ENCODE results near the gene EHBP1L1.

The EHBP1L1 gene

GRCh38 chr11:65576867-65577755 is 1.3 kb downstream of the EHBP1L1 start (continued):
- TF ChIP-seq ZNF248 (tag by site-specific recombination; IDR thresholded peaks at IDR 0.05) (no peak), KLF1 (tag by site-specific recombination; IDR thresholded peaks at IDR 0.05) (peak; percentile 92), KLF9 (tag by site-specific recombination; IDR thresholded peaks at IDR 0.05; ENCODE audit: low read depth) (no peak)

GRCh38 chr11:65577756-65578109 is 1.9 kb downstream of the EHBP1L1 start:
- Histone ChIP-seq H3K9me3 (ENCODE audit: control insufficient read depth, insufficient read depth, low read depth, low read length) (no peaks in the 10 kb centered on the region), H3K36me3 (ENCODE audit: control insufficient read depth in 2 of 2, insufficient read depth in 1 of 2, low read length in 2 of 2) (peaks cover 0 to 14% of the 10 kb centered on the region in 2 experiments; a peak in 1 of 3 replicates), H3K27ac (ENCODE audit: extremely low read depth, low read depth, low read length) (no peak overlapping the region), H3K4me1 (ENCODE audit: control insufficient read depth, insufficient read depth, low read length) (peaks cover 9% of the 10 kb centered on the region; the same call in 1 of the 2 replicates), H3K4me3 (ENCODE audit: low read depth, low read length) (no peak overlapping the region)
- TF ChIP-seq ZSCAN5A (tag by site-specific recombination; IDR thresholded peaks at IDR 0.05) (no peak), ZNF223 (tag by site-specific recombination; IDR thresholded peaks at IDR 0.05) (peak; percentile 55; the same call in 1 of the 2 replicates), ZNF791 (tag by site-specific recombination; IDR thresholded peaks at IDR 0.05) (no peak), ZNF26 (tag by site-specific recombination; IDR thresholded peaks at IDR 0.05) (no peak)
- CTCF ChIA-PET, result interaction anchor here (3.4 to 3.5 kb wide), 2 partner anchors 11 to 16 kb away, joined by 15 to 28 read pairs; no protein-coding TSS in a partner anchor
- POLR2A ChIA-PET, result interaction anchor here (0.9 to 1.3 kb wide), 2 partner anchors 9 to 17 kb away, joined by 3 read pairs; no protein-coding TSS in a partner anchor

- H3K36me3 ChIP-seq (ENCODE audit: control insufficient read depth in 2 of 2, insufficient read depth in 1 of 2, low read length in 2 of 2), result peaks cover 0 to 14% of the 10 kb centered on the region in 2 experiments; a peak in 1 of 3 replicates
- POLR2A ChIA-PET, result interaction anchor here (1.3 kb wide), 1 partner anchor 9 kb away, joined by 3 read pairs; no protein-coding TSS in a partner anchor
- H3K4me3 ChIP-seq (ENCODE audit: low read depth, low read length), result no peak overlapping the region
- peaks cover 9% of the 10 kb centered on the region; the same call in 1 of the 2 replicates for H3K4me1 ChIP-seq (ENCODE audit: control insufficient read depth, insufficient read depth, low read length)
- H3K27ac ChIP-seq (ENCODE audit: extremely low read depth, low read depth, low read length), result no peak overlapping the region
- TF ChIP-seq ZNF707 (tag by site-specific recombination; IDR thresholded peaks at IDR 0.05), result no peak
- TF ChIP-seq ZNF311 (tag by site-specific recombination; IDR thresholded peaks at IDR 0.05; ENCODE audit: borderline replicate concordance), result no peak
- no peak for TF ChIP-seq ZNF677 (tag by site-specific recombination; IDR thresholded peaks at IDR 0.05)
- TF ChIP-seq ZNF24 (tag by site-specific recombination; IDR thresholded peaks at IDR 0.05), result no peak
- TF ChIP-seq SETDB1 (IDR thresholded peaks at IDR 0.05; ENCODE audit: insufficient read length, low read length), result no peak
- no peak for TF ChIP-seq ZNF366 (tag by site-specific recombination; conservative IDR thresholded peaks at IDR 0.05)
- no peak for TF ChIP-seq ZNF280C (tag by site-specific recombination; IDR thresholded peaks at IDR 0.05)
- no peak for TF ChIP-seq ZNF777 (tag by site-specific recombination; IDR thresholded peaks at IDR 0.05; ENCODE audit: borderline replicate concordance)
- TF ChIP-seq ZFP69B (tag by site-specific recombination; IDR thresholded peaks at IDR 0.05), result no peak
- TF ChIP-seq ZNF404 (tag by site-specific recombination; IDR thresholded peaks at IDR 0.05), result no peak
- TF ChIP-seq ZNF362 (tag by site-specific recombination; IDR thresholded peaks at IDR 0.05), result no peak
- TF ChIP-seq ZNF221 (tag by site-specific recombination; IDR thresholded peaks at IDR 0.05; ENCODE audit: borderline replicate concordance), result no peak
- no peak for TF ChIP-seq ZNF2 (tag by site-specific recombination; IDR thresholded peaks at IDR 0.05)
- no peak for TF ChIP-seq REST (tag by site-specific recombination; IDR thresholded peaks at IDR 0.05)
- no peaks in the 10 kb centered on the region for H3K9me3 ChIP-seq (ENCODE audit: control insufficient read depth, insufficient read depth, low read depth, low read length)
- CTCF ChIA-PET, result interaction anchor here (3.4 to 3.5 kb wide), 2 partner anchors 10 to 16 kb away, joined by 15 to 28 read pairs; no protein-coding TSS in a partner anchor
These were observed 2.3 kb downstream of the EHBP1L1 start for GRCh38 chr11:65578134-65578533.
